Activated T-cell treated with anti-CD3 and anti-CD28 coated beads for 1 hour (primary cell): Measurements from ENCODE around the gene FBXO7.

Source experiments
- DNase-seq: peaks from one replicate; pipeline ENCODE4 v3.0.0-alpha.2; 2020; ENCODE audit warnings: low read depth

Gene FBXO7

DNA sequence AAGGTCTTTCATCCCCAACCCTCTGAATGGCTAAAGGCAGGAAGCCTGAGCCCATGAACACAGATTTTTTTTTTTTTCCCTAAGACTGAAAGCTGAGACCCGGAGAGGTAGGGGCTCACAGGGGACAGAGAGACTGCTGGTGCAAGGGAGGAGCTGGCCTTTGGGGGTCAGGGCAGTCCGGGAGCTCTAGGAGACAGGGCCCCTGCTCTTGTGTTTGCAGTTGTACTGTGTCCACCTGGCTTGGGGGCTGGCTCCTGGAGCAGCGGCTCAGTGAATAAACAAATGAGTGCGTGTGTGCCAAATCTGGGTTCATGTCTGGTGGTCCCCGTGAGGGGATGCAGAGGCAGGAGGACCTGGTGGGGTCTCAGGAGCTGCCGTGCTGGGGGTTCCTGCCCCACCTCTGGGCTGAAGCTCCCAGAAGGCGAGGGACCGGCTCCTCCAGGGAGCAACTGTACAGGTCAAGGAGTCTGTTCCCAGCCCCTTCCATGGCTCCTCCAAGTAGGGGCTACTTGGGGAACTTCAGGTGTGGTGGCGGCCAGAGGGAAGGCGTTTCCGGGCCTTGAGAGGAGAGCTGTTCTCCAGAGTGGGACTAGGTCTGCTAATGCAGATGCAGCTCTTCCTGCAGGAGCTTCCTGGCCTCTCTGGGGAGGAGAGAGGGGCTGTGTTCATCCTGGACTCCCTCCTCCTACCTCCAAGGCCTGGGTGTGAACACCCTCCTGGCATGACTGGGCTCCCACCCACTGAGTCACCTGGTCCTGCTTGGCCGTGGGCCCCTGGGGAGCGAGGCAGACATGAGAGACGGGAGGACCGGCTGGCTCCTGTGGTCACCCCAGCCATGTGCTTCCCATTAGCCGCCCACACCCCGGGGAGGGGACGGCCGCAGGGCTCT lies 57.6 kb downstream of the FBXO7 start:
- DNase-seq: no peak

DNA sequence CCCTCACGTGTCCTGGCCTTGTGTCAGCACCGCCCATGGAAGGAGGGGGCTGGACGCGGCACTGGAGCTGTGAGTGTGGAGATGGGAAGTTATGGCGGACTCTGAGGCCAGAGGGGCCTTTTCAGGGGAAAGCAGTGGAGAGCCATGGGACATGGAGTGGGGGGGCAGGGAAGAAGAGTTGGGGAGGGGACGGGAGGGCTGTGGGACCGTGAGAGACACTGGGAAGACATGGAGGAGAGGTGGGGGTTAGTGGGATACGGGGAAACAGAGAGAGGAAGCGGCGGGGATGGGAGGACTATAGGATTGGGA lies 58.2 kb downstream of the FBXO7 start:
- DNase-seq: no peak

DNA sequence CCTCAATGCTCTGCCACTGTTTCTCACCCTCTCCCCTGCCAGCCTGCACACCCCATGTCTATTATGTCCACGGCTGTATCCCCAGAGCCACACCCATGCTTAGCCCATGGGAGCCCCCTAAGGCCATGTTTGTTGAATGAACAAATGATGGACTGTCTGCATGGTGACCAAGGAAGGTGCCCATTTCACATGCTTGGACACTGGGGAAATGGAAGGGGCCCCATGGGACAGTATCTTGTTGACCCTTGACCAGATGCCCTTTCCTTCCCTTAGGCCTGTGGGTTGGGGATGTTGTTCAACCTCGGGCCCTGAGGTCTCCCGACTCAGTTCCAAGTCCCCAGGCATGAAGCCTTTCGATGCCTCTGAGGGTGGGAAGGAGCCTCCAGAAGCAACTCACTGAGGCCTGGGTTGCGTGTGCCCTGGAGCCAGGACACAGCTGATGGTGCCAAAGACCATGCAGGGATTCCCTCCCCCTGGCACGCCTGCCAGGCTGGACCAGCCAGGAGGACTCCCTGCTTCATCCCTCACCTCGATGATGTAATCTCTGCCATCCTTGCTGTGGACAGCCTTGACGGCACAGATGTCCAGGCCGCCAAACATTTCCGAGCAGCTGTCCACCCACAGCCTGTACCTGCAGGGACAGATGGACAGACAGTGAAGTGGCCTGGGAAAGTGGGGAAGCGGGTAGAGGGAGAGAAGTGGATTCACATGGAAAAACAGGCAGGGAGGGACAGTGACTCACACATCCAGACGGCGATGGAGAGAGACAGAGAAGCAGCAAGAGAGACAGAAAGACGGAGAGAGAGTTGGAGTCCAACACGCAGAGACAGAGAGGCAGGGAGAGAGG lies 58.9 kb downstream of the FBXO7 start:
- DNase-seq: no peak

DNA sequence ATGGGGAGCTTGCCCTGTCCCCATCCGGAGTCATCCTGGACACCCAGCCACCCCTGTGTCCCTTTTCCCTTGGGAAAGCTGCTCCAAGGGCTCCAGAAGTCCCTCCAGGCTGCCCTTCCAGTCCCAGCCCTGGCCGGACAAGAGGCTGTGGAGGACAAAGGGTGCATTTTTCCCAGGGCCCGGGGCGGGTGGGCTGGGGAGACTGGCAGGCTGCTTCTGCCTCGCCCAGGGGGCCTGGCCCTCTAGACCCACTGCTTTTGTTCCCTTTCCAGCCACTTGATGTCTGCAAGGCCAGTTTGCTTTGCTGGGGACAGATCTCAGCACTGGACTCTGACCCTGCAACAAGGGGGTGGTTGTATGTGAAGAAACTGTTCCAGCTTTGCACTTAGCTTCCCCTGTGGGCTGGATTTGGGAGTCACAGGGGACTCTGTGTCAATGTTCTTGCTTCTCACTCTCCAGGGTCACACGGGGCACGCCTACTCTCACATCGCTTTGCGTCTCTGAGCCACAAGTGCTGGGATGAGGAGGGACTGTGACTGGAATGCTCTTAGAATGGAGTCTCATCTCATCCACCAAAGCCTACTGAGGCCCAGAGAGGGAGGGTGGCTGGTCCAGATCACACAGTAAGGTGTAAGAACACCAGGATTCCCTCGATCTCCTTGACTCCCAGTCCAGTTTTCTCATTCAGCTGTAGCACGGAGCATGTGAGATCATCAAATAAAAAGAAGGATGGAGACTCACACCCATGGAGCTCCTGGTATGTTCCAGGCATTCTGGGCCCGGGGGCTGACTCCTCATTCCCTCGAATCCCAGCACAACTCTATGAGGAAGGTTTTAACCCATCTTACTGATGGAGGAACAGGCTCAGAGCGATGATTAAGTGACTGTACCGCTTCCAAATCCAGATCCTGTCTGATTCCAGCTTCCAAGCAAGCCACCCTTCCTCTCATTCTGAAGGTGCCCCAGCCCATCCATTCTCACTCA lies 59.9 kb downstream of the FBXO7 start:
- no peak for DNase-seq

DNA sequence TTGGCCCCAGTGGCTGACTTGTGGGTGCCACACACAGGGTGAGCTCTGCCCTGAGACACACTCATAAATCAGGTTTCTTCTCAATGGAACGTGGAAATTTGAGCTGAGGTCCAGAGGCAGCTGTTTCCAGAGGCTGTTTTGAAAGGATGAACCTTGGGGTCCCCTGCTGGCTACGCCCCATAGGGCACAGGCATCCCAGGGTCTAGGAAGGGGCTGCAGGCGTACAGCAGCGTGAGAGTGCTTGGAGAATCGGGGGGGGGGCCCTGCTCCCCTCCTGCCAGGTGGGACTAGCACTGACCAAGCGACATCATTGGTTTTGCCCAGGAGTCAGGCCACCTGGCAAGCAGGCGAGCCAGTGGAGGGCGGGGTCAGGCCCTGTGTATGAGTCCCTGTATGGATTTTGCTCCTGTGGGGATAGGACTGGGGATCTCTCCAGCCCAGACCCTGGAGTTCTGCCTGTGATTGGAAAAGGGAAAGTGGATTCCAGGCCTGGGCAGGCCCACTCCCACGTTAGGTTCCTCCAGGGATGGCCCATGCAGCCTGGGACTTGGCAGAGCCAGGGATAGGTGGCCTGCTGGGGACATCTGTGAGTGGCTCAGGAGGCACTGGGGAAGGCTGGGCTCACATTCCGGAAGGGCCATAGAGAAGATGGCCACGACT lies 61.0 kb downstream of the FBXO7 start:
- DNase-seq: no peak

DNA sequence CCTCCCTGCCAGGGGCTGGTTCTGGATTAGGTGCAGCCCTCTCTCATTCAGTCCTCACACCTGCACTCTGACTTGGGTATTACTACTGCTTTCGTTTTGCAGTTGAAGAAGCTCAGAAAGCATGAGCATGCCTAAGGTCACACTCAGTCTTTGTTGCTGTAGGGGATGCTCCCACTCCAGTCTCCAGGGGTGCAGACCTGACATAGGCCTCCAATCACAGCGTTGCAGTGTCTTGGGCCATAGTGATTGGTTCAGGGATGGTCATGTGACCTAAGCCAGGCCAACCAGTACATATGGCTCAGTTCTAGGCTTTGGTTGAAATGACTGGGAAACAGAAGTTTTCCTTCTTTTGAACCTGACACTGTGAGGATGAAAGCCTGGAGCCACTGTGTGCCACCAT lies 61.7 kb downstream of the FBXO7 start:
- no peak for DNase-seq

DNA sequence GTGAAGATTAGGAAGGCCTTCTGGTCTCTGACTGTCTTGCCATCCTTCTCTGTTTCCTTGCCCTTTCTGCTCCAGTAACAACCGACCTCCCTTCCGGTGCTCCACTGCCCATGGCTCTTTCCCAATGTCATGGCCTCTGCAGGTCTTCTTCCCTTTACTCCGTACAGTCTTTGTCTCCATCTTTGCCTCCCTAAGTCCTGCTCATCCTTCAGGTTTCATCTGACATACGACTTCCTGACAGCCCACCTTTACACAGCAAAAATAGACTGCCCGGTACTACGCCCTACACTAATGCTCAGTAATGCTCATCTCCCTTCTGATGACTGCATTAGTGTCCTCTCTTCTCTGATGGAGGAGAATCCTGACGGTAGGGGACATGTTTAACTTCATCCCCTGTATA lies 63.9 kb downstream of the FBXO7 start:
- no peak for DNase-seq

DNA sequence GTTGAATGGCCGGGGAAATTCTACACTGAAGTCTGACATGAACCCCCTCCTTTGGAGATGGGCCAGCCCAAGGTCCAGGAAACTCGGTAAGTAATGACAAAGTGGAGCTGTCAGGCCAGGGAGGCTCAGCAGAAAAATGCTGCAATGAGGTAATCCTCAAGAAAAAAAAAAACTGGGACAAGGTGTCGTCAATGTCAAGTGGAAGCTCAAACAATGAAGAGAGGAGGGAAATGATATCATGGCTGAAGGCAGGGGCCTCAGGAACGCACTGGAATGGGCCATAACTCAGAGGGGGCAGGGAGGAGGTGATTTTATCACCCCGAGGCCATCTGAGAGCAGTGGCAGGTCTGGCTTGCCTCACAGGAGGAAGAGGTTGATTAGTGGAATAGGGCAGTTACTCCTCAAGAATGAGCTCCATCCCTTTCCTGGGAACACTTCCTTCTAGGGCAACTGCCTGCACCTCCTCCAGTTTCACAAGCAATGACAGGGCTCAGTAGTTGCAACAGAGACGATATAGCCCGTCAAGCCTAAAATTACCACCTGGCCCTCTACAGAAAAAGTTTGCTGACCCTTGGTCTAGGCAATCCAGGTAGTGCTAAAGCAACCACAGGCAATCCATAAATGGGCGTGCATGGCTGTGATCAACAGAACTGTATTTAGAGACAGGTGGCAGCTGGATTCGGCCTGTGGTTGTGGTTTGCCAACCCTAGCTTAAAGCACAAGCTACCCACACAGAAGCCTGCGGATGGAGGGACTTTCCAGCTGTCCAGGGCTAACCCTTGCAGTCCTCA lies 65.2 kb downstream of the FBXO7 start:
- DNase-seq: no peak

DNA sequence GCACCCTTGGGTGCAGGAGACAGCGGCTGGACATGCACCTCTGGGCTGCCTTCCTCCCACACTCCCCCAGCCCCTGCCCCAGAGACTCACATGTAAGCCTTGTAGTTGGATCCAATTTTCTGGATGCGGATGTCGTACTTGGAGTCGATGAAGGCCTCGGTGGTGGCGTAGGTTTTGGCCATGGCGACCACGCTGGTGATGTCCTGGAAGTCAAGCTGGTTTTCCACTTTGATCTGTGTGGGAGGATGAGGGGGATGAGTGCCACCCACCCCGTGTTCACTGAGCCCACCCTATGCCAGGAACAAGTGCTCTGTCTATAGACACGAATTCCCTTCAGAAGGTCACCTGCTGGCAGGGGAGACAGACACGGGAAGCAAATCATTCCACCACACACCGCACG lies 66.9 kb downstream of the FBXO7 start:
- DNase-seq: no peak

DNA sequence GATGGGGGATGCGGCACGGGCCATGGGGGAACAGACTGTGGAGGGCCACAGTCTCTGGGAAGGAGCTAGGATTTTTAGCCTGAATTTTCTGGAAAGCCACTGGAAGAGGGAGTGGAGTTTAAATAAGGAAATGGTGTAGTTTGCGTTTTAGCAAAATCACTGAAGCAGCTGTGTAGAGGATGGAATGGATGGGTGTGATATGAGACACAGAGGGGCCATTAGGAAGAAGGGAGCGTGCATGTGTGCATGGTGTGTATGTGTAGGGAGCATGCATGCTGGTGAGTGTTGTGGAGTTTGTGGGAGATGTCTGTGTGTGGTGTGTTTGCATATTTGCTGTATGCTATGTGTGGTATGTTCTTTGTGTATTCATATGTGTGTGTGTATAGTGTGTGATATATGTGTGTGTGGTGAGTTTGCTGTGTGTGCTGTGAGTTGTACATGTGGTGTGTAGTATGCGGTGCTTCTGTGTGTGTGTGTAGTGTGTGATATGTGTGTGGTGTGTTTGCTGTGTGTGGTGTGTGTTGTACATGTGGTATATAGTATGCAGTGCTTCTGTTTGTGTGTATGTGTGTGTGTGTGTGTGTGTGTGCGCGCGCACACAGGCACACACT lies 67.6 kb downstream of the FBXO7 start:
- no peak for DNase-seq

DNA sequence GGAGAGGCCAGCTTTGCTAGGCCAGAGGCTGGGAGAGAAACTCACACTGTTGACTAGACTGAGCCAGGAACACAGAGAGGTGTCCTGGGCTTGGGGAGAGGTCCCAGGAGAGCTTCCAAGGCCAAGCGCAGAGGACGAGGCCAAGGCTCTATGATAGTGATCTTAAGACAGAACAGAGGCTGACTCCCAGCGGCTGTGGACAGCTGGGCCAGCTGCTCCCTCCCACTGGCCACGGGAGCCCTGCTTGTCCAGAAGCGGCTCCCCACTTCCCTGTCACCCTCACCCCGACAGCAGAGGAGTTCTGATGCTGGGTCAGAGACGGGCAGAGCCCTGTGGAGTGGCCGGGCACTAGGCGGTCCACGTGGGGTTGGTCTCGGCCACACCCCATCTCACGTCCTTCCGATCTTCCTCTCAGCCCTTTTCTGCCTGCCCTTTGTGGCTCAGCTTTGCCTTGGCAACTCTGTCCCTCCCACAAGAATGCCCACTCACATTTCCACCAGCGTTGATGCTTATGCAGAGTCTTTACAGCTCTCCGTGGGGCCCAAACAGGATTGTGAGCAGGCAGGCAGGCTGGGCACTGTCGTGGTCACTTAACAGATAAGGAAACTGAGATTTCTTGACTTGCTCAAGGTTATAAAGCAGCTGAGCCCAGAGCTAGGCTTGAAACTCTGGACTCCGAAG lies 68.2 kb downstream of the FBXO7 start:
- DNase-seq: no peak

DNA sequence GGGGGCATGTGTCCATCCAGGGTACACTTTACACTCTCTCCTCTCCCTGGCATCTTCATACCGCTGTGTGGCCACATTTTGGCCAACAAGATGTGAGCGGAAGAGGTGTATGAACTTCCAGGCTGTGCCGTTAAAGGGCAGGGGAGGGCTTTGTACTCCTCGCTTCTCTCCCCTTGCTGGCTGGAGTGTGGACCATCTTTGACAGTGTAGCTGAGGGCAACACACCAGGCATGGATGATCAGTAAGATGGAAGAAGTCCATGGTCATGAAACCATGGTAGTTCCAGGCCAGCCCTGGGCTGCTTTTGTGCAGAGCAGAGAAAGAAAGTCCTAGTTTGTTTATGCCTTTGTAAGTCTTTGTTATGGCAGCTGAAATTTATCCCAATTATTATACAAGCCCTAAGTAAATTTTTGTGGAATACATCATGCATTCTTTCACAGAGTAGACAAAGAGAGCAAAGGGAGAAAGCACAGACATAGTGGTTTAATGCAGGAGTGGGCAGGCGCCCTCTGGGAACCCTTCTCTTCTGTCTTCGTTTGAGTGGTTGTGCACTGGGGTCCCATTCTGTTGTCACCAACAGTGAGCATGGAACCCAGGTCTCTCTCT lies 70.4 kb downstream of the FBXO7 start:
- DNase-seq: no peak

DNA sequence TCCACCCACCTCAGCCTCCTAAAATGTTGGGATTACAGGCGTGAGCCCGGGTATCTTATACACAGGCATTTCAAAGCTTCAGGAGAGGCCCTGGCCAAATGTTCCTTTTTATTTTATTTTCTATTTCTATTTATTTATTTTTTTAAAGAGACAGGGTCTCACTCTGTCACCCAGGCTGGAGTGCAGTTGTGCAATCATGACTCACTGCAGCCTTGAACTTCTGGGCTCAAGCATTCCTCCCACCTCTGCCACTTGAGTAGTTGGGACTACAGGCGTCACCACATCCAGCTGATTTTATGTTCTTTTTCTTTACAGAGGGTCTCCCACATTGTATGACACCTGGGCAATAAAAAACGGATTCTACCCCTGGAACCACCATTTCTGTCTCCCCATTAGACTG lies 71.2 kb downstream of the FBXO7 start:
- no peak for DNase-seq

DNA sequence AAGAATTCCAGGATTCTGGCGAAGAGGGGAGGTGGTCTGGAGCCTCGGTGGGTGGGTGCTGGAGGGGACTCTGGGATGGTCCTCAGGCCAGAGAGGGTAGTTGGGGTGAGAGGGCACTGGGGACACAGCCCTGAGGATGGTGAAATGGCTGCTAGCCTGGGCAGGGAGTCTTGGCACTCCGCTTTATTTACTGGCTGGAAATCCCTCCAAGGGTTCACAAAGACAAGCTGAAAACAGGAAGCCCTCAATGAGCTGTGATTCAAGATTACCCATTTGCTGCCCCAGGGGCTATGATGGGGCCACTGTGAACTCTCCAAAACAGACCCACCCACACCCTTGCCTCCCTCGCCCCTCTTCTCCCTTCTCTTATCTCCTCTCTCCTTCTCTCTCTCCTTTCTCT lies 71.9 kb downstream of the FBXO7 start:
- DNase-seq: no peak

DNA sequence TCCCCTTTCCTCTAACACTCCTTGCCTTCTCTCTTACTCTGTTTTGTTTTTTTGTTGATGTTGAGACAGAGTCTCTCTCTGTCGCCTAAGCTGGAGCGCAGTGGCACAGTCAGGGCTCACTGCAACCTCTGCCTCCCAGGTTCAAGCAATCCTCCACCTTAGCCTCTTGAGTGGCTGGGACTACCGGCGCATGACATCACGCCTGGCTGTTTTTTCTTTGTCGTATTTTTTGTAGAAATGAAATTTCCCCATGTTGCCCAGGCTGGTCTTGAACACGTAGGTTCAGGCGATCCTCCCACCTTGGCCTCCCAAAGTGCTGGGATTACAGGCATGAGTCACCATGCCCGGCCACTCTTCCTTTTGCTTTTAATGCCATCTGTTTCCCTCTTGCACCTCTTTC lies 72.3 kb downstream of the FBXO7 start:
- DNase-seq: no peak

DNA sequence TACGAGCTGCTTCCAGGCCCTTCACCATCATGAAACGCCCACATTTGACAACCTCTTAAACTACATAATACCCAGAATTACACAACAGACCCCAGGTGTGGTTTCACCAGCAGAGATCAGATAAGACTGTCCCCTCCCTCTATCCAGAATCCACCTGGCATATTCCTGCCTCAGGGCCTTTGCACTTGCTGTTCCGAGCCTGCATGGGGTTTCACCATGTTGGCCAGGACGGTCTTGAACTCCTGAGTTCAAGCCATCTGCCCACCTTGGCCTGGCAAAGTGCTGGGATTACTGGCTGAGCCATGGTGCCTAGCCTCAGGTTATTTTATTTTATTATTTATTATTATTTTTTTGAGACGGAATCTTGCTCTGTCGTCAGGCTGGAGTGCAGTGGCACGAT lies 73.4 kb downstream of the FBXO7 start:
- DNase-seq: no peak
